ENCODE data around the gene DKC1.
"Not testable (repeated sequence)": the region's sequence is repeated elsewhere in the genome, so short reads cannot be mapped to it uniquely, and the experiment has no call there.

DNA sequence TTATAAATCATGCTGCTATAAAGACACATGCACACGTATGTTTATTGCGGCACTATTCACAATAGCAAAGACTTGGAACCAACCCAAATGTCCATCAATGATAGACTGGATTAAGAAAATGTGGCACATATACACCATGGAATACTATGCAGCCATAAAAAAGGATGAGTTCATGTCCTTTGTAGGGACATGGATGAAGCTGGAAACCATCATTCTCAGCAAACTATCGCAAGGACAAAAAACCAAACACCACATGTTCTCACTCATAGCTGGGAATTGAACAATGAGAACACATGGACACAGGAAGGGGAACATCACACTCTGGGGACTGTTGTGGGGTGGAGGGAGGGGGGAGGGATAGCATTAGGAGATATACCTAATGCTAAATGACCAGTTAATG is 62.9 kb downstream of the DKC1 start:
- TF ChIP-seq, protein P1, sequence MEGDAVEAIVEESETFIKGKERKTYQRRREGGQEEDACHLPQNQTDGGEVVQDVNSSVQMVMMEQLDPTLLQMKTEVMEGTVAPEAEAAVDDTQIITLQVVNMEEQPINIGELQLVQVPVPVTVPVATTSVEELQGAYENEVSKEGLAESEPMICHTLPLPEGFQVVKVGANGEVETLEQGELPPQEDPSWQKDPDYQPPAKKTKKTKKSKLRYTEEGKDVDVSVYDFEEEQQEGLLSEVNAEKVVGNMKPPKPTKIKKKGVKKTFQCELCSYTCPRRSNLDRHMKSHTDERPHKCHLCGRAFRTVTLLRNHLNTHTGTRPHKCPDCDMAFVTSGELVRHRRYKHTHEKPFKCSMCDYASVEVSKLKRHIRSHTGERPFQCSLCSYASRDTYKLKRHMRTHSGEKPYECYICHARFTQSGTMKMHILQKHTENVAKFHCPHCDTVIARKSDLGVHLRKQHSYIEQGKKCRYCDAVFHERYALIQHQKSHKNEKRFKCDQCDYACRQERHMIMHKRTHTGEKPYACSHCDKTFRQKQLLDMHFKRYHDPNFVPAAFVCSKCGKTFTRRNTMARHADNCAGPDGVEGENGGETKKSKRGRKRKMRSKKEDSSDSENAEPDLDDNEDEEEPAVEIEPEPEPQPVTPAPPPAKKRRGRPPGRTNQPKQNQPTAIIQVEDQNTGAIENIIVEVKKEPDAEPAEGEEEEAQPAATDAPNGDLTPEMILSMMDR (IDR thresholded peaks at IDR 0.05; ENCODE audit: low read length): not testable (repeated sequence)
- not testable (repeated sequence) for TF ChIP-seq EZH2 (IDR thresholded peaks at IDR 0.05; ENCODE audit: borderline replicate concordance, low read length)

Measured in OCI-LY1 (cell line).